ENCODE results near the gene PIP5K1C.
"Not testable (repeated sequence)": the region's sequence is repeated elsewhere in the genome, so short reads cannot be mapped to it uniquely, and the experiment has no call there.

The PIP5K1C gene

GRCh38 chr19:3585301-3586126 lies 114.8 kb downstream of the PIP5K1C start, which contains the start of gene GIPC3:
Gene GIPC3 (plus strand): TSS chr19:3585478. CDS start chr19:3585598, 120 bp downstream.
- DNase-seq: no peak

GRCh38 chr19:3584036-3584802 lies 116.0 kb downstream of the PIP5K1C start:
- DNase-seq: not testable (repeated sequence)

- DNase-seq: not testable (repeated sequence)
Observed at GRCh38 chr19:3581792-3582191, 118.5 kb downstream of the PIP5K1C start.
